ENCODE measurements around the gene ZSCAN16. TPM values are rescaled to one million over a fixed set of nuclear protein-coding genes. Genes with fewer than 3 reads are reported as not detected.
A peak's percentile ranks its signal among the peaks of the same experiment; 100 is the strongest.
"Not testable (repeated sequence)": the region's sequence is repeated elsewhere in the genome, so short reads cannot be mapped to it uniquely, and the experiment has no call there.

ZSCAN16 gene
- total and polyA plus RNA-seq, 10 of the 15 experiments (the other 5 are each of a cell fraction or from before 2014, with no cell fraction given), result 4.6 to 13.8 (median 10.3) TPM

- no peak for TF ChIP-seq TCF7 (IDR thresholded peaks at IDR 0.05; ENCODE audit: borderline replicate concordance)
Observed at GRCh38 chr6:28121876-28122275, 2.5 kb upstream of the ZSCAN16 start (continued).

GRCh38 chr6:28122283-28122682 is 2.1 kb upstream of the ZSCAN16 start:
- H3K4me3 ChIP-seq; H3K4me1 ChIP-seq (ENCODE audit: control insufficient read depth, insufficient read depth, low read length); RAD21 ChIA-PET (ENCODE audit: unreplicated experiment); H3K9ac ChIP-seq (ENCODE audit: control insufficient read depth, insufficient read depth, low read length); ATAC-seq; DNase-seq (ENCODE audit: low read depth, low spot score); H3K27ac ChIP-seq (ENCODE audit: control insufficient read depth, insufficient read depth); H3K36me3 ChIP-seq (ENCODE audit: control insufficient read depth in 2 of 2, insufficient read depth in 2 of 2, low read length in 1 of 2); FAIRE-seq; in situ Hi-C loops (cut with MboI); H2AFZ ChIP-seq (ENCODE audit: control insufficient read depth, low read depth, low read length); H4K20me1 ChIP-seq (ENCODE audit: control insufficient read depth, insufficient read depth); H3K27me3 ChIP-seq (replicated peaks in 1 of 2; ENCODE audit: control insufficient read depth in 2 of 2, insufficient read depth in 2 of 2, low read length in 1 of 2); BruUV-seq (replicated peaks); intact Hi-C loops (cut with micrococcal nuclease; ENCODE audit: unreplicated experiment); H3K4me2 ChIP-seq (ENCODE audit: control insufficient read depth, insufficient read depth); POLR2A ChIA-PET; H3K9me3 ChIP-seq (replicated peaks; ENCODE audit: control insufficient read depth, insufficient read depth, low read length): not testable (repeated sequence)
- H3K79me2 ChIP-seq (ENCODE audit: control insufficient read depth, insufficient read depth, low read length), result peaks cover 22% of the 10 kb centered on the region
- 80% methylated on average over 5 of the region's 5 CpGs for WGBS (ENCODE audit: insufficient coverage, insufficient replicate concordance, low lambda C conversion rate, missing lambda C conversion rate)
- CTCF ChIA-PET, result interaction anchor here (1.3 kb wide), 1 partner anchor 233 kb away, joined by 3 read pairs; no protein-coding TSS in a partner anchor
- SMC1A ChIA-PET (ENCODE audit: uncharacterized antibody, unreplicated experiment), result interaction anchor here (1.6 kb wide), 1 partner anchor 260 kb away, joined by 5 read pairs; no protein-coding TSS in a partner anchor

GRCh38 chr6:28124971-28125353 is 553 bp downstream of the ZSCAN16 start:
- ChIA-PET CTCF (interaction anchor here (0.6 to 3.0 kb wide), 9 partner anchors 8 to 231 kb away, joined by 3 to 18 read pairs (median 5); partner anchors contain the start of gene ZKSCAN8), RAD21 (ENCODE audit: unreplicated experiment) (interaction anchor here (1.1 to 2.9 kb wide), 4 partner anchors 17 to 232 kb away, joined by 3 to 13 read pairs (median 8); partner anchors contain the start of gene ZKSCAN8), POLR2A (interaction anchor here (1.0 to 2.1 kb wide), 4 partner anchors 17 to 259 kb away, joined by 4 to 6 read pairs (median 4); partner anchors contain the start of gene ZKSCAN8), SMC1A (ENCODE audit: uncharacterized antibody, unreplicated experiment) (interaction anchor here (1.0 to 2.3 kb wide), 7 partner anchors 11 to 306 kb away, joined by 3 to 9 read pairs (median 4); partner anchors contain the start of gene ZKSCAN8)
- peak overlapping the region; percentile 92 for H2AFZ ChIP-seq (ENCODE audit: control insufficient read depth, low read depth, low read length)
- H3K9ac ChIP-seq (ENCODE audit: control insufficient read depth, insufficient read depth, low read length), result peak overlapping the region; percentile 63
- no peaks in the 10 kb centered on the region for H3K9me3 ChIP-seq (replicated peaks; ENCODE audit: control insufficient read depth, insufficient read depth, low read length)
- BruUV-seq (replicated peaks), result no TSS peak
- peaks cover 29% of the 10 kb centered on the region for H3K79me2 ChIP-seq (ENCODE audit: control insufficient read depth, insufficient read depth, low read length)
- intact Hi-C loops (cut with micrococcal nuclease; ENCODE audit: unreplicated experiment), result loop anchor here (1.0 kb wide), 2 partner anchors 11 to 16 kb away; partner anchors contain the start of gene ZKSCAN8
- peaks cover 8% of the 10 kb centered on the region for H3K4me1 ChIP-seq (ENCODE audit: control insufficient read depth, insufficient read depth, low read length)
- under 1% methylated on average over 6 of the region's 6 CpGs for WGBS (ENCODE audit: insufficient coverage, insufficient replicate concordance, low lambda C conversion rate, missing lambda C conversion rate)
- H3K4me3 ChIP-seq, result peak overlapping the region; percentile 76
- in situ Hi-C loops (cut with MboI), result no loop called here
- peak; percentile 32 for ATAC-seq
- FAIRE-seq, result no peak
- DNase-seq (ENCODE audit: low read depth, low spot score), result no peak
- H3K4me2 ChIP-seq (ENCODE audit: control insufficient read depth, insufficient read depth), result peak overlapping the region; percentile 53
- H3K27me3 ChIP-seq (replicated peaks in 1 of 2; ENCODE audit: control insufficient read depth in 2 of 2, insufficient read depth in 2 of 2, low read length in 1 of 2), result no peaks in the 10 kb centered on the region
- peaks cover 0 to 9% of the 10 kb centered on the region in 2 experiments; a peak in 3 of 4 replicates for H3K36me3 ChIP-seq (ENCODE audit: control insufficient read depth in 2 of 2, insufficient read depth in 2 of 2, low read length in 1 of 2)
- no peaks in the 10 kb centered on the region for H4K20me1 ChIP-seq (ENCODE audit: control insufficient read depth, insufficient read depth)
- H3K27ac ChIP-seq (ENCODE audit: control insufficient read depth, insufficient read depth), result peak overlapping the region; percentile 59
- TF ChIP-seq PML (IDR thresholded peaks at IDR 0.05; ENCODE audit: low read length), result no peak
- no peak for TF ChIP-seq CREM (IDR thresholded peaks at IDR 0.05; ENCODE audit: low read depth)
- TF ChIP-seq IRF5 (IDR thresholded peaks at IDR 0.05; ENCODE audit: borderline replicate concordance), result no peak
- TF ChIP-seq JUNB (IDR thresholded peaks at IDR 0.05), result no peak
- no peak for TF ChIP-seq ZBED1 (IDR thresholded peaks at IDR 0.05; ENCODE audit: borderline replicate concordance)
- TF ChIP-seq CEBPZ (IDR thresholded peaks at IDR 0.05; ENCODE audit: low read depth, low read length), result no peak
- no peak for TF ChIP-seq TBL1XR1 (IDR thresholded peaks at IDR 0.05; ENCODE audit: low read depth, low read length)
- TF ChIP-seq TCF12 (IDR thresholded peaks at IDR 0.05; ENCODE audit: low read depth, low read length), result no peak
- TF ChIP-seq HDAC2 (IDR thresholded peaks at IDR 0.05), result no peak
- TF ChIP-seq RUNX3 (IDR thresholded peaks at IDR 0.05; ENCODE audit: low read length), result no peak
- TF ChIP-seq BCL11A (IDR thresholded peaks at IDR 0.05; ENCODE audit: low read depth, low read length), result no peak
- no peak for TF ChIP-seq BMI1 (IDR thresholded peaks at IDR 0.05; ENCODE audit: borderline replicate concordance)

Measured in GM12878 (cell line).